K562 (cell line): ENCODE measurements around the gene CARD9. TPM values are rescaled to one million over a fixed set of nuclear protein-coding genes. Genes with fewer than 3 reads are reported as not detected.

ENCODE experiments used
- ATAC-seq: fragments of 200-7000 bp; cut with Tn5 transposase; 3 replicates; pipeline ENCODE4 v1.9.1; 2020; ENCODE audit warnings: moderate library complexity
- BruUV-seq: library from RNA; stranded (reverse); fragments of 400-500 nt; replicated peaks from 2 replicates; lab custom pipeline; 2021; lab: Mats Ljungman, UMichigan
- CTCF ChIA-PET: fragments of 300-600 bp; formaldehyde crosslinking; extraction: SDS; loops from one replicate; lab custom pipeline; 2021; ENCODE audit warnings: low intra/inter-chr PET ratio; lab: Yijun Ruan, JAX
- POLR2A ChIA-PET: fragments of 300-600, 350-650 bp; sonication (Branson Sonifier 250); formaldehyde crosslinking; extraction: SDS; loops from one replicate; lab custom pipeline; 2021; ENCODE audit warnings: antibody characterized with exemption, inconsistent platforms; lab: Yijun Ruan, JAX
- DNase-seq, 4 experiments: peaks; one replicate each; pipeline versions ENCODE4 v3.0.0 to v3.0.0-alpha.2; 2011 to 2018; ENCODE audit warnings: low spot score in 3 of 4, mixed read lengths in 3 of 4; ENCODE audit errors: extremely low read depth in 1 of 4
- FAIRE-seq: peaks from 2 replicates; lab custom pipeline; 2011; peaks lifted over from hg19 to GRCh38; lab: Jason Lieb, UNC
- H2AFZ ChIP-seq: 2 replicates; pipeline ENCODE4 v1.6.0; 2011; ENCODE audit warnings: low read depth, low read length, control low read depth, inconsistent platforms
- H3K27ac ChIP-seq: fragments of 200-600 bp; 3 replicates; pipeline ENCODE4 v1.8.0; 2011; ENCODE audit warnings: low read depth, mild to moderate bottlenecking, control low read depth, inconsistent platforms, low read length, moderate library complexity, mixed read lengths; ENCODE audit errors: extremely low read depth
- H3K27me3 ChIP-seq, 2 experiments: fragments of 300-600 bp in 1 of 2; 2 replicates in 1 of 2; 3 replicates in 1 of 2; pipeline versions ENCODE4 v1.6.0 to v1.8.0; 2011; ENCODE audit warnings: inconsistent platforms in 2 of 2, low read length in 2 of 2, mild to moderate bottlenecking in 1 of 2, mixed read lengths in 1 of 2, moderate library complexity in 1 of 2; ENCODE audit not compliant: control insufficient read depth in 2 of 2, insufficient read depth in 2 of 2
- H3K36me3 ChIP-seq: fragments of 300-600 bp; 3 replicates; pipeline ENCODE4 v1.8.0; 2011; ENCODE audit warnings: mild to moderate bottlenecking, low read length, inconsistent platforms; ENCODE audit not compliant: control insufficient read depth, insufficient read depth
- H3K4me1 ChIP-seq, 2 experiments: fragments of 200-600 bp in 1 of 2; replicated peaks in 1 of 2; 2 replicates in 1 of 2; 3 replicates in 1 of 2; pipeline versions ENCODE4 v1.5.1 to v1.8.0; 2011; ENCODE audit warnings: inconsistent platforms in 2 of 2, low read length in 2 of 2, mild to moderate bottlenecking in 1 of 2, mixed read lengths in 1 of 2, moderate library complexity in 1 of 2; ENCODE audit not compliant: control insufficient read depth in 2 of 2, insufficient read depth in 2 of 2
- H3K4me2 ChIP-seq: 2 replicates; pipeline ENCODE4 v1.6.1; 2011; ENCODE audit warnings: low read length, control low read depth, inconsistent platforms, mixed read lengths; ENCODE audit not compliant: insufficient read depth
- H3K4me3 ChIP-seq: fragments of 200-600 bp; sonication (generic), shearing (Covaris generic); 2 replicates; pipeline ENCODE4 v1.5.1; 2016; ENCODE audit warnings: control low read depth, inconsistent platforms
- H3K79me2 ChIP-seq: fragments of 200-600 bp; 3 replicates; pipeline ENCODE4 v1.8.0; 2011; ENCODE audit warnings: low read length, inconsistent platforms; ENCODE audit not compliant: control insufficient read depth, insufficient read depth
- H3K9ac ChIP-seq, 2 experiments: 2 replicates each; pipeline versions ENCODE4 v1.6.0 to v1.6.1; 2011; ENCODE audit warnings: low read depth in 2 of 2, low read length in 2 of 2, control low read depth in 1 of 2, inconsistent platforms in 1 of 2, mild to moderate bottlenecking in 1 of 2, mixed read lengths in 1 of 2; ENCODE audit not compliant: insufficient read depth in 1 of 2
- H3K9me1 ChIP-seq: one replicate; pipeline ENCODE4 v1.6.0; 2011; ENCODE audit warnings: inconsistent platforms, mild to moderate bottlenecking, low read length, moderate library complexity; ENCODE audit not compliant: control insufficient read depth, insufficient read depth
- H3K9me3 ChIP-seq: replicated peaks from 2 replicates; pipeline ENCODE4 v1.5.1; 2011; ENCODE audit warnings: low read depth, low read length, inconsistent platforms; ENCODE audit not compliant: control insufficient read depth, insufficient read depth
- H4K20me1 ChIP-seq: replicated peaks from 2 replicates; pipeline ENCODE4 v1.6.1; 2011; ENCODE audit warnings: low read length, inconsistent platforms, mixed read lengths; ENCODE audit not compliant: control insufficient read depth, insufficient read depth
- BRCA1 ChIP-seq, 2 experiments: fragments of 450-650 bp in 1 of 2; sonication (generic) in 1 of 2; formaldehyde crosslinking in 1 of 2; IDR thresholded peaks; 2 replicates each; pipeline versions ENCODE4 v1.5.0 to v1.6.1; 2017 to 2020; ENCODE audit warnings: mild to moderate bottlenecking in 1 of 2, missing genetic modification reagents in 1 of 2
- EP400 ChIP-seq: fragments of 450-650 bp; IDR thresholded peaks from 2 replicates; pipeline ENCODE4 v1.6.1; 2017; ENCODE audit warnings: antibody characterized with exemption, mild to moderate bottlenecking, moderate library complexity
- ILF3 ChIP-seq: fragments of 450-650 bp; IDR thresholded peaks from 2 replicates; pipeline ENCODE4 v1.6.1; 2018; ENCODE audit warnings: antibody characterized with exemption, mild to moderate bottlenecking, moderate library complexity, borderline replicate concordance
- RBFOX2 ChIP-seq: fragments of 200-400 bp; formaldehyde crosslinking; IDR thresholded peaks from 2 replicates; pipeline ENCODE4 v1.6.1; 2017; ENCODE audit warnings: low read depth, mild to moderate bottlenecking, low read length, moderate library complexity
- ZBTB7A ChIP-seq: IDR thresholded peaks from 2 replicates; pipeline ENCODE4 v1.6.1; 2011; ENCODE audit warnings: low read depth, mild to moderate bottlenecking, low read length, moderate library complexity, borderline replicate concordance; ENCODE audit not compliant: control insufficient read depth
- ZNF133 ChIP-seq: fragments of 250-450 bp; sonication (Bioruptor Pico); IDR thresholded peaks from 2 replicates; pipeline ENCODE4 v1.4.0; 2020; ENCODE audit warnings: mild to moderate bottlenecking
- ZNF175 ChIP-seq: fragments of 200-800 bp; sonication (Bioruptor generic); IDR thresholded peaks from 2 replicates; pipeline ENCODE4 v1.6.1; 2016; ENCODE audit warnings: low read depth, mild to moderate bottlenecking, missing genetic modification characterization, missing compliant biosample characterization
- ZNF586 ChIP-seq: fragments of 450-650 bp; formaldehyde crosslinking; conservative IDR thresholded peaks from 2 replicates; pipeline ENCODE4 v1.4.0; 2020; ENCODE audit warnings: mild to moderate bottlenecking, moderate library complexity
- WGBS: fragments of 100-300 bp; shearing (Covaris generic); methylation state at CpG from one replicate; pipeline ENCODE4 v1.1.6; 2016; ENCODE audit warnings: low coverage, mixed read lengths; ENCODE audit not compliant: insufficient coverage; ENCODE audit errors: missing lambda C conversion rate; 5-methylcytosine and 5-hydroxymethylcytosine counted together
- in situ Hi-C: fragments of 300-500 bp; cut with MboI; formaldehyde crosslinking; loops from 4 replicates; pipeline ENCODE4 v1.15.0; 2018; ENCODE audit warnings: inconsistent platforms, mixed read lengths
- intact Hi-C: fragments of 100-400 bp; cut with micrococcal nuclease; formaldehyde crosslinking; loops from 2 replicates; pipeline ENCODE4 v1.14.2; 2022
- polyA plus RNA-seq, 8 experiments: library from polyadenylated mRNA; depleted of rRNA in 4 of 8; stranded (reverse) in 5 of 8; unstranded in 3 of 8; fragments of >200 nt; fragmentation: Nextera tagmentation in 2 of 8; fragmentation: Illumina TruSeq in 1 of 8; extraction: Ambion mirVana in 2 of 8; extraction: Trizol in 1 of 8; gene quantifications; 2 replicates each; pipeline versions ENCODE4 v1.2.1 to v1.2.3, GENCODE V29; 2011 to 2014; ENCODE audit warnings: inconsistent platforms in 1 of 8, missing spikeins in 1 of 8
- total RNA-seq, 7 experiments: library from RNA; depleted of rRNA in 6 of 7; stranded (reverse); fragments of >200 nt in 6 of 7; fragmentation: Illumina TruSeq in 2 of 7; extraction: Trizol in 2 of 7; gene quantifications; 2 replicates each; pipeline versions ENCODE4 v1.2.1 to v1.2.3, GENCODE V29; 2011 to 2021; ENCODE audit warnings: low replicate concordance in 1 of 7

Gene CARD9
- total and polyA plus RNA-seq, 9 of the 15 experiments (the other 6 are each of a cell fraction or from before 2014, with no cell fraction given), result 1.7 to 53.0 (median 9.7) TPM

GRCh38 chr9:136335296-136336155 is 37.9 kb downstream of the CARD9 start:
- no peaks in the 10 kb centered on the region for H3K9me3 ChIP-seq
- CTCF ChIA-PET, result no interaction called here
- BruUV-seq, result no TSS peak

More at GRCh38 chr9:136335296-136336155, 37.9 kb downstream of the CARD9 start:
- Histone ChIP-seq H3K4me1 (peaks cover 0 to 93% of the 10 kb centered on the region in 2 experiments; a peak in 2 of 5 replicates), H3K9me1 (peaks cover 3% of the 10 kb centered on the region), H3K9ac (no peak overlapping the region), H3K4me2 (no peak overlapping the region), H3K27ac (no peak overlapping the region), H3K79me2 (no peaks in the 10 kb centered on the region), H3K4me3 (no peak overlapping the region), H2AFZ (no peak overlapping the region), H3K36me3 (peaks cover 22% of the 10 kb centered on the region; the same call in 1 of the 3 replicates), H3K27me3 (no peaks in the 10 kb centered on the region), H4K20me1 (no peaks in the 10 kb centered on the region)
- TF ChIP-seq ZBTB7A, result 0 out of 2 replicates have a peak, but pooled peaks have one; percentile 28
- TF ChIP-seq EP400, result no peak
- TF ChIP-seq ZNF133 (CRISPR knock-in tag), result no peak
- TF ChIP-seq ILF3, result no peak
- no peak for TF ChIP-seq ZNF175
- TF ChIP-seq RBFOX2, result 0 out of 2 replicates have a peak, but pooled peaks have one; percentile 11
- no peak for TF ChIP-seq BRCA1 (IDR thresholded peaks at IDR 0.05)
- TF ChIP-seq BRCA1 (CRISPR knock-in tag; IDR thresholded peaks at IDR 0.05), result no peak
- TF ChIP-seq ZNF586 (CRISPR knock-in tag), result no peak
- intact Hi-C loops, result no loop called here
- WGBS, result 63% methylated on average over 23 of the region's 26 CpGs
- in situ Hi-C loops, result loop anchor here (25.0 kb wide), 1 partner anchor 302 kb away; no protein-coding TSS in a partner anchor
- FAIRE-seq (no peak), DNase-seq (no peak), ATAC-seq (no peak)
- POLR2A ChIA-PET, result interaction anchor here (0.6 to 1.0 kb wide), 3 partner anchors 10 to 31 kb away, joined by 3 to 5 read pairs (median 3); no protein-coding TSS in a partner anchor
